Smooth muscle cell (in vitro differentiated cells): ENCODE data around the gene GALNT11. TPM values are rescaled to one million over a fixed set of nuclear protein-coding genes. Genes with fewer than 3 reads are reported as not detected.

Experiments used
- DNase-seq: peaks from one replicate; lab custom pipeline; 2025; ENCODE audit not compliant: unreplicated experiment; lab: John Stamatoyannopoulos, UW
- H2AFZ ChIP-seq: fragments of 200-600 bp; sonication (generic); 2 replicates; pipeline ENCODE4 v1.6.0; 2016; ENCODE audit warnings: antibody characterized with exemption, low read depth, mild to moderate bottlenecking
- H3F3A ChIP-seq: fragments of 200-600 bp; sonication (generic); 2 replicates; pipeline ENCODE4 v1.6.0; 2017; ENCODE audit warnings: antibody characterized with exemption, low read depth
- H3K27ac ChIP-seq: fragments of 200-600 bp; sonication (generic); 2 replicates; pipeline ENCODE4 v1.5.1; 2016; ENCODE audit warnings: low read depth, mild to moderate bottlenecking
- H3K27me3 ChIP-seq: fragments of 200-600 bp; sonication (generic); 2 replicates; pipeline ENCODE4 v1.6.1; 2016; ENCODE audit warnings: low read depth, mild to moderate bottlenecking
- H3K36me3 ChIP-seq: fragments of 200-600 bp; sonication (generic); 2 replicates; pipeline ENCODE4 v1.5.1; 2016; ENCODE audit warnings: low read depth
- H3K4me1 ChIP-seq: fragments of 200-600 bp; sonication (generic); 2 replicates; pipeline ENCODE4 v1.5.1; 2016; ENCODE audit warnings: low read depth
- H3K4me2 ChIP-seq: fragments of 200-600 bp; sonication (generic); 2 replicates; pipeline ENCODE4 v1.6.0; 2016; ENCODE audit warnings: mild to moderate bottlenecking
- H3K4me3 ChIP-seq: fragments of 200-600 bp; sonication (generic); 2 replicates; pipeline ENCODE4 v1.5.1; 2016; ENCODE audit warnings: mild to moderate bottlenecking
- H3K79me2 ChIP-seq: fragments of 200-600 bp; sonication (generic); 2 replicates; pipeline ENCODE4 v1.6.0; 2016; ENCODE audit warnings: low read depth, mild to moderate bottlenecking
- H3K9ac ChIP-seq: fragments of 200-600 bp; sonication (generic); 2 replicates; pipeline ENCODE4 v1.6.0; 2016; ENCODE audit warnings: low read depth
- H3K9me3 ChIP-seq: fragments of 200-600 bp; sonication (generic); replicated peaks from 2 replicates; pipeline ENCODE4 v1.5.1; 2016; ENCODE audit warnings: low read depth
- H4K20me1 ChIP-seq: fragments of 200-600 bp; sonication (generic); 2 replicates; pipeline ENCODE4 v1.6.0; 2016; ENCODE audit warnings: low read depth
- CTCF ChIP-seq: fragments of 200-600 bp; sonication (generic); IDR thresholded peaks from 2 replicates; pipeline ENCODE4 v1.5.1; 2017; ENCODE audit warnings: borderline replicate concordance, mild to moderate bottlenecking, antibody characterized with exemption; ENCODE audit not compliant: insufficient read depth, poor library complexity, severe bottlenecking
- WGBS: methylation state at CpG from one replicate; pipeline ENCODE4 v1.1.7; 2016; ENCODE audit warnings: low lambda C conversion rate; 5-methylcytosine and 5-hydroxymethylcytosine counted together
- polyA plus RNA-seq: library from polyadenylated mRNA; unstranded; fragments of >200 nt; fragmentation: Nextera tagmentation; extraction: Ambion mirVana; gene quantifications from 2 replicates; pipeline ENCODE4 v1.2.1, GENCODE V29; 2016
- total RNA-seq: library from RNA; depleted of rRNA; stranded (reverse); fragments of >200 nt; gene quantifications from 2 replicates; pipeline ENCODE4 v1.2.3, GENCODE V29; 2014

Gene GALNT11
- total and polyA plus RNA-seq, 2 experiments from 2014 or later: 40.8 to 73.6 TPM

GRCh38 chr7:152089183-152089582 is 63.7 kb downstream of the GALNT11 start:
- no peaks in the 10 kb centered on the region for H3K27me3 ChIP-seq
- WGBS: 98% methylated on average over 7 of the region's 7 CpGs

GRCh38 chr7:152090747-152091146 is 65.3 kb downstream of the GALNT11 start:
- Histone ChIP-seq H3K27ac (no peak overlapping the region), H3K4me3 (no peak overlapping the region), H2AFZ (no peak overlapping the region), H3K9me3 (no peaks in the 10 kb centered on the region), H3K4me2 (no peak overlapping the region), H3K27me3 (no peaks in the 10 kb centered on the region), H3K36me3 (no peaks in the 10 kb centered on the region), H3F3A (no peaks in the 10 kb centered on the region), H4K20me1 (peaks cover 14% of the 10 kb centered on the region), H3K79me2 (peaks cover 35% of the 10 kb centered on the region), H3K4me1 (peaks cover 6% of the 10 kb centered on the region), H3K9ac (no peak overlapping the region)
- no peak for TF ChIP-seq CTCF
- no peak for DNase-seq
- WGBS: 96% methylated on average over 6 of the region's 6 CpGs

More at GRCh38 chr7:152089183-152089582, 63.7 kb downstream of the GALNT11 start:
- Histone ChIP-seq H4K20me1 (peaks cover 14% of the 10 kb centered on the region), H3K9ac (no peak overlapping the region), H2AFZ (no peak overlapping the region), H3K36me3 (no peaks in the 10 kb centered on the region), H3K79me2 (peaks cover 41% of the 10 kb centered on the region), H3F3A (no peaks in the 10 kb centered on the region), H3K4me2 (no peak overlapping the region), H3K27ac (no peak overlapping the region), H3K9me3 (no peaks in the 10 kb centered on the region), H3K4me1 (peaks cover 6% of the 10 kb centered on the region), H3K4me3 (no peak overlapping the region)
- TF ChIP-seq CTCF: no peak
- DNase-seq: no peak

- Histone ChIP-seq H3K9me3 (no peaks in the 10 kb centered on the region), H3K27ac (no peak overlapping the region), H2AFZ (no peak overlapping the region), H3K36me3 (no peaks in the 10 kb centered on the region), H3F3A (no peaks in the 10 kb centered on the region), H4K20me1 (peaks cover 14% of the 10 kb centered on the region), H3K4me2 (no peak overlapping the region), H3K79me2 (peaks cover 23% of the 10 kb centered on the region), H3K4me3 (no peak overlapping the region), H3K27me3 (no peaks in the 10 kb centered on the region), H3K4me1 (peaks cover 6% of the 10 kb centered on the region), H3K9ac (no peak overlapping the region)
- no peak for TF ChIP-seq CTCF
- 89% methylated on average over 4 of the region's 4 CpGs for WGBS
- DNase-seq: no peak
These were observed 68.2 kb downstream of the GALNT11 start for GRCh38 chr7:152093717-152094116.

GRCh38 chr7:152095771-152096170 is 70.3 kb downstream of the GALNT11 start:
- Histone ChIP-seq H2AFZ (no peak overlapping the region), H3K27me3 (no peaks in the 10 kb centered on the region), H3K4me3 (no peak overlapping the region), H3F3A (no peaks in the 10 kb centered on the region), H3K9ac (no peak overlapping the region), H3K9me3 (no peaks in the 10 kb centered on the region), H3K36me3 (no peaks in the 10 kb centered on the region), H3K4me1 (peaks cover 6% of the 10 kb centered on the region), H4K20me1 (peaks cover 14% of the 10 kb centered on the region), H3K79me2 (peaks cover 12% of the 10 kb centered on the region), H3K4me2 (no peak overlapping the region), H3K27ac (no peak overlapping the region)
- WGBS: 100% methylated on average over 1 of the region's 1 CpG
- DNase-seq: no peak
- TF ChIP-seq CTCF: no peak
